CD14-positive monocyte (primary cell): ENCODE measurements around the gene LRRC10. TPM values are rescaled to one million over a fixed set of nuclear protein-coding genes. Genes with fewer than 3 reads are reported as not detected.

ENCODE experiments used
- DNase-seq, 3 donors: peaks; one replicate each; pipeline ENCODE4 v3.0.0-alpha.2; 2011 to 2022
- H2AFZ ChIP-seq: 2 replicates; pipeline ENCODE4 v1.6.0; 2012; ENCODE audit warnings: mild to moderate bottlenecking, low read depth, low read length, inconsistent platforms; ENCODE audit not compliant: insufficient read depth, poor library complexity, severe bottlenecking
- H3K27ac ChIP-seq, 2 donors: 1 replicate in 1 of 2; 2 replicates in 1 of 2; pipeline ENCODE4 v1.5.1; 2012 to 2013; ENCODE audit warnings: low read length in 2 of 2, control low read depth in 1 of 2, inconsistent platforms in 1 of 2, low read depth in 1 of 2, mild to moderate bottlenecking in 1 of 2
- H3K27me3 ChIP-seq, 2 donors: one replicate each; pipeline versions ENCODE4 v1.6.0 to v1.6.1; 2011 to 2013; ENCODE audit warnings: low read length in 2 of 2; ENCODE audit not compliant: control insufficient read depth in 2 of 2, insufficient read depth in 2 of 2
- H3K36me3 ChIP-seq, 2 donors: replicated peaks in 1 of 2; 1 replicate in 1 of 2; 2 replicates in 1 of 2; pipeline versions ENCODE4 v1.5.1 to v1.6.1; 2012 to 2013; ENCODE audit warnings: low read length in 2 of 2, control low read depth in 1 of 2, inconsistent platforms in 1 of 2, mild to moderate bottlenecking in 1 of 2; ENCODE audit not compliant: insufficient read depth in 2 of 2, control insufficient read depth in 1 of 2
- H3K4me1 ChIP-seq, 2 donors: 1 replicate in 1 of 2; 2 replicates in 1 of 2; pipeline versions ENCODE4 v1.5.1 to v1.6.1; 2012 to 2013; ENCODE audit warnings: low read length in 2 of 2, control low read depth in 1 of 2, inconsistent platforms in 1 of 2, mild to moderate bottlenecking in 1 of 2, moderate library complexity in 1 of 2; ENCODE audit not compliant: insufficient read depth in 2 of 2, control insufficient read depth in 1 of 2
- H3K4me2 ChIP-seq: replicated peaks from 2 replicates; pipeline ENCODE3; 2012; ENCODE audit warnings: low read length, moderate library complexity, mild to moderate bottlenecking; ENCODE audit not compliant: poor library complexity, severe bottlenecking; ENCODE audit errors: extremely low read depth
- H3K4me3 ChIP-seq, 3 experiments: fragments of 200-600 bp in 1 of 3; sonication (generic) in 1 of 3; replicated peaks in 1 of 3; 1 replicate in 2 of 3; 2 replicates in 1 of 3; pipeline ENCODE4 v1.5.1; 2011 to 2013; ENCODE audit warnings: low read length in 3 of 3, mild to moderate bottlenecking in 3 of 3, control low read depth in 2 of 3, low read depth in 2 of 3, inconsistent platforms in 1 of 3, moderate library complexity in 1 of 3
- H3K79me2 ChIP-seq: 2 replicates; pipeline ENCODE4 v1.6.0; 2012; ENCODE audit warnings: mild to moderate bottlenecking, control low read depth, inconsistent platforms, low read length, moderate library complexity; ENCODE audit not compliant: insufficient read depth
- H3K9ac ChIP-seq: 2 replicates; pipeline ENCODE4 v1.6.0; 2017; ENCODE audit warnings: low read length, mild to moderate bottlenecking; ENCODE audit not compliant: insufficient read depth, poor library complexity, severe bottlenecking
- H3K9me3 ChIP-seq, 2 donors: replicated peaks in 1 of 2; 1 replicate in 1 of 2; 2 replicates in 1 of 2; pipeline versions ENCODE4 v1.5.1 to v1.6.1; 2012 to 2013; ENCODE audit warnings: low read length in 2 of 2, control low read depth in 1 of 2; ENCODE audit not compliant: control insufficient read depth in 1 of 2, insufficient read depth in 1 of 2
- H4K20me1 ChIP-seq: 2 replicates; pipeline ENCODE4 v1.6.0; 2012; ENCODE audit warnings: mild to moderate bottlenecking, low read length, control low read depth, moderate library complexity; ENCODE audit not compliant: insufficient read depth
- H3K27ac Mint-ChIP-seq, 7 donors: one replicate each; pipeline ENCODE4 v1.8.0; 2020; ENCODE audit warnings: mild to moderate bottlenecking in 7 of 7, mixed read lengths in 7 of 7, moderate library complexity in 6 of 7, inconsistent platforms in 2 of 7
- H3K27me3 Mint-ChIP-seq, 3 donors: one replicate each; pipeline ENCODE4 v1.8.0; 2021 to 2022; ENCODE audit warnings: low read depth in 3 of 3, mild to moderate bottlenecking in 3 of 3, mixed read lengths in 3 of 3, moderate library complexity in 3 of 3, inconsistent platforms in 1 of 3
- H3K36me3 Mint-ChIP-seq, 2 donors: one replicate each; pipeline ENCODE4 v1.8.0; 2020; ENCODE audit warnings: mixed read lengths in 2 of 2, inconsistent platforms in 1 of 2, mild to moderate bottlenecking in 1 of 2
- H3K4me1 Mint-ChIP-seq: one replicate; pipeline ENCODE4 v1.8.0; 2020; ENCODE audit warnings: mild to moderate bottlenecking, mixed read lengths
- H3K4me3 Mint-ChIP-seq, 2 donors: one replicate each; pipeline ENCODE4 v1.8.0; 2020; ENCODE audit warnings: mild to moderate bottlenecking in 2 of 2, mixed read lengths in 2 of 2, moderate library complexity in 1 of 2
- H3K9me3 Mint-ChIP-seq, 7 donors: one replicate each; pipeline ENCODE4 v1.8.0; 2020 to 2022; ENCODE audit warnings: mixed read lengths in 7 of 7, mild to moderate bottlenecking in 6 of 7, moderate library complexity in 6 of 7, inconsistent platforms in 2 of 7
- CTCF ChIP-seq: fragments of 200-600 bp; IDR thresholded peaks from one replicate; pipeline ENCODE4 v1.8.0; 2022; ENCODE audit warnings: antibody characterized with exemption, mild to moderate bottlenecking
- WGBS: methylation state at CpG from one replicate; pipeline ENCODE4 v1.1.5; 2013; ENCODE audit warnings: missing lambda C conversion rate; ENCODE audit not compliant: insufficient coverage; 5-methylcytosine and 5-hydroxymethylcytosine counted together
- intact Hi-C, 2 donors: fragments of 100-400 bp; cut with micrococcal nuclease; formaldehyde crosslinking; loops; one replicate each; pipeline versions ENCODE4 v1.15.0 to v1.15.1; 2023
- polyA plus RNA-seq, 3 donors: library from polyadenylated mRNA; depleted of rRNA in 1 of 3; unstranded in 2 of 3; stranded (reverse) in 1 of 3; fragments of 300-500 nt in 2 of 3; fragments of >200 nt in 1 of 3; fragmentation: Illumina TruSeq in 2 of 3; gene quantifications; 1 replicate in 2 of 3; 2 replicates in 1 of 3; pipeline ENCODE4 v1.2.3, GENCODE V29; 2012 to 2021

The LRRC10 gene
- polyA plus RNA-seq, 3 donors = not detected

- no peaks in the 10 kb centered on the region for H3K4me1 ChIP-seq
- no peaks in the 10 kb centered on the region for H3K27me3 ChIP-seq
- no peak overlapping the region for H3K4me2 ChIP-seq
- Mint-ChIP-seq H3K27me3 (no peaks in the 10 kb centered on the region), H3K36me3 (peaks cover 20 to 23% of the 10 kb centered on the region in 2 donors), H3K27ac (no peak overlapping the region), H3K4me1 (peaks cover 4% of the 10 kb centered on the region), H3K4me3 (no peak overlapping the region), H3K9me3 (no peaks in the 10 kb centered on the region)
- no CpG with 5 or more reads among the region's 4 CpGs for WGBS
- H3K9ac ChIP-seq = no peak overlapping the region
- intact Hi-C loops = loop anchor here in 1 of 2 donors (10.0 kb wide), 1 partner anchor 224 kb away; the partner anchor contains the start of gene YEATS4
- DNase-seq = no peak
- TF ChIP-seq CTCF = no peak
- no peak overlapping the region for H2AFZ ChIP-seq
- H3K9me3 ChIP-seq = no peaks in the 10 kb centered on the region
- H3K4me3 ChIP-seq = no peak overlapping the region
- H3K79me2 ChIP-seq = no peaks in the 10 kb centered on the region
- peaks cover 20 to 21% of the 10 kb centered on the region in 2 donors for H3K36me3 ChIP-seq
- no peak overlapping the region for H3K27ac ChIP-seq
- no peaks in the 10 kb centered on the region for H4K20me1 ChIP-seq
These were observed 31.7 kb downstream of the LRRC10 start for GRCh38 chr12:69579029-69579428.

GRCh38 chr12:69578283-69578682 is 32.4 kb downstream of the LRRC10 start:
- Histone ChIP-seq H3K27me3 (no peaks in the 10 kb centered on the region), H3K9me3 (no peaks in the 10 kb centered on the region), H3K4me2 (no peak overlapping the region), H3K9ac (no peak overlapping the region), H2AFZ (no peak overlapping the region), H3K27ac (no peak overlapping the region), H3K4me3 (no peak overlapping the region), H3K4me1 (no peaks in the 10 kb centered on the region), H3K36me3 (peaks cover 25 to 29% of the 10 kb centered on the region in 2 donors), H4K20me1 (no peaks in the 10 kb centered on the region), H3K79me2 (no peaks in the 10 kb centered on the region)
- Mint-ChIP-seq H3K4me1 (peaks cover 4% of the 10 kb centered on the region), H3K36me3 (peaks cover 27 to 30% of the 10 kb centered on the region in 2 donors), H3K27ac (peak overlapping the region in 1 of 7 donors; percentile 37), H3K27me3 (no peaks in the 10 kb centered on the region), H3K4me3 (no peak overlapping the region), H3K9me3 (no peaks in the 10 kb centered on the region)
- TF ChIP-seq CTCF = no peak
- no CpG with 5 or more reads among the region's 2 CpGs for WGBS
- intact Hi-C loops = loop anchor here in 1 of 2 donors (10.0 kb wide), 1 partner anchor 223 kb away; the partner anchor contains the start of gene YEATS4
- DNase-seq = peak in 2 of 3 donors; percentile 7
